GM18526 (cell line): ENCODE data around the gene DIP2A.

Experiments
- POLR2A ChIP-seq: IDR thresholded peaks from 3 replicates; pipeline ENCODE4 v1.6.1; 2011; ENCODE audit not compliant: insufficient read length; ENCODE audit errors: extremely low read depth

DIP2A gene

DNA sequence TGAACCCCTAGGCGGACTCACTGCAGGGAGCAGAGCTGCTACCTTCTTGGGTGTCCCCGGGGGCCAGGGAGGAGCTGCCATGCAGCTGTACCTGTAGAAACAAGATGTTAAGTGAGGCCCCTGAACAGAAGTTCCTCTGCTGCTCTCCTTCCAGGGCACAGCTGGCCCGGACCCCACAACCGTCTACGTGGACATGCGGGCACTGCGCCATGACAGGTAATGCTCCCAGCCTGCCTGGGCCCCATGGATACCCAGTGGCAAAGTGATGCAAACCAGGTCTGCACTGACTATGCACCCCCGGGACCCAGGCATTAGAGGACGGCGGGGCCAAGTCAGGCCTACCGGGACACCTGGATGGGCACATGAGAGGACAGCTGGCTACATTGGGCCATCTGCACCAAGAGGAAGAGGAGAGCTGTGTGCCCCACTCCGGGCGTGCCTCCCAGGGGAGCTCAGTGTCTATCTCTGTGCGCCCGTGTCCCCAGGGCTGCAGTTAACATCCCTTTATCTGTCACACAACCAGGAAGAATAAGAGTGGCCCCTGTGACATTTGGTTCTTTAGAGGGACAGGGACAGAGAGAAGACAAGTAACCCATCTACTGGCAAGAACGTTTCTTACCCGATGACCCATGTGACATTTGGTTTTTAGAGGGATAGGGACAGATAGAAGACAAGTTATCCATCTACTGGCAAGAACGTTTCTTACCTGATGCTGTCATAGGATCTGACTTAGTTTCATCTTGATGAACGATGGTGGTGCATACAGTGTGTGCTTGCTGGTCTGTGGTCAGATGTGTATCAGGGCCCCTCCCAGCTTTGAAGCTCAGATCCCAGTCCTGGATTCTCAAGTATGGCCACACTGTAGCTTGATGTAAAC is 102.1 kb downstream of the DIP2A start:
- no peak for TF ChIP-seq POLR2A

DNA sequence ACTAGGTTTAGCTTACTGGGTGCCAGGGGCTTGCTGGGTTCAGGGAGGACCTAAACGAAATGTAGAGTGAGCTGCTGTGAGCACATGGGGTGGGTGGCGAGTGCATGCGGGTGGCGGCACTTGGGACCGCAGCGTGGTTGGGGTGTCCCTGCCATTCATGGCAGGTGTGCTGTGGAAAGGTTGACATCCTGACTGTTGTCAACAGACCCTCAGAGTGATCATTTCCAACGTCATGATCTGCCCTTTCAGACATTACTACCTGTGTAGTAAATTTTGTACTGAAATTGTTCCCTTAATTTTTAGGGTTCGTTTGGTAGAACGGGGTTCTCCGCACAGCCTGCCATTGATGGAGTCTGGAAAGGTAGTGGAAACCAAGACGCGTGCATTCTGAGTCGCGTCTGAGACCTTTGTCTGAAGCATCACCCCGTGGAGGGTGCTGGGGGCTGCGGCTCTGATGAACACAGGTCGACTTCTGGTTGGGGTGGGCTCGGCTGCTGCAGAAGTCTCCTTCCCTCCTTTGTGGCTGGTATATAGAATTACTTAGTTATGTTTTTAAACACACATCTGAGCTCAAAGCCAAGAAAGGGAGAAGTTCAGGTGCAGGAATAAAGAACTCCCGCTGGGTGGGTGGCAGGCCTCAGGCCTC is 102.9 kb downstream of the DIP2A start:
- no peak for TF ChIP-seq POLR2A

DNA sequence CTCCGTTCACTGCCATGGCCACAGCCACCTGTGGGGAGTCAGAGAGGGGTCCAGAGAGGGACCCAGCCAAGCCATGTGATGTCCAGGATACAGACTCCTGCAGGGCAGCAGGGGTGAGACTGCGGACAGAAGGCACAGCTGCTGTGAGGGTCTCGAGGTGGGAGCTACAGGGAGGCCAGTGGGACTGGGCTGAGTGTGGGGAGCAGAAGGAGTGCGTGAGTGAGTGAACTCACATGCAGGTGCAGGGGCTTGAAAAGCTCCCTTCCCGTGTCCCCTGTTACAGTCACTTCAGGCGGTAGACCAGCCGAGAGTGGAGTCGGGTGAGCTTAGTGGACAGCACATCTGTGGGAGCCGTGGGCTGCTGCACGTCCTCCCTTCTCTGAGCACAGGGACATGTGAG is 103.8 kb downstream of the DIP2A start:
- TF ChIP-seq POLR2A, result no peak

DNA sequence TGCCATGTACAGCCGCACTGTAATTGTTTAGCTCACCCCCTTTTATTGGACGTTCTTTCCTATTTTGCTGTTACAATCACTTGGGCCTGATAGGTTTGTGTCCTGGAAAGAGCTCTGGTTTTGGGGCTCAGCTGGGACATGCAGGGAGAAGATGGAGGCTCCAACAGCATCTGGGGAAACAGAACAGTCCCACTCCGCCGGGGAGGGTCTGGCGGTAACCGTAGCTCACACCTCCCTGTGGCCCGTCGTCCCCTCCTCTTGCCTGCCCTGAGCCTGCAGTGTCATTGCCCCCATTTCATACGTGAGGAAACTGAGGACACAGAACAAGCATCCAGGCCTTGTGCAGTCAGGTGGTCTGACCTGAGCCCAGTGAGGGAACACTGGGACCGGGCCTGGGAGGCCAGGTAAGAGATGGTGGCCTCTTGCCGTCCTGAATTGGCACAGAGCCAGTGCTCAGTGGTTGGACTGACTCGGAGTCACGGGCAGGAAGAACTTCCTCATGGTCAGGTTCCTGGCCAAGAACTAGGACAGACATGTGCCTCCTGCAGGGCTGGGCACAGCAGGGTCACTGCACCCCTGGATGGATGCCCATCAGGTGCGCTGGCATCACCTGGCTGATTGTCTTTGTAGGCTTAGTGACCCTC is 104.4 kb downstream of the DIP2A start:
- no peak for TF ChIP-seq POLR2A

DNA sequence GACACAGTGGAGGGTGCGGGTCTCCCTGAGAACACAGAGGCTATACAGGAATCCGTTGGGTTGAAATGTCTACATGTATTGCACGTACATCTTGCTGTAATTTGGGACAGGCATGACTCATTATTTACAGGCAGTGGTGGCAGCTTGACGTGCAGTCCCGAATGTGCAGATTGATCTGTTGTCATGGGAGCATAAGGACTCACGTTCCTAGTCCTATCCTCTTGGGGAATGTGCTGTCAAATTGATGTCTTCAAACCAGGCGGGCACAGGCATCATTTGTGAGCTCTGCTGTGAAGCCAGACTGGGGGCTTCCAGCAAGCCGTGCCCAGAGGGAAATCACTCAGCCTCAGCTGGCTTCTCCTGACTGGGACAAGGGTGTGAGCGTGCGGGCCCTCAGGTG is 105.7 kb downstream of the DIP2A start:
- no peak for TF ChIP-seq POLR2A

DNA sequence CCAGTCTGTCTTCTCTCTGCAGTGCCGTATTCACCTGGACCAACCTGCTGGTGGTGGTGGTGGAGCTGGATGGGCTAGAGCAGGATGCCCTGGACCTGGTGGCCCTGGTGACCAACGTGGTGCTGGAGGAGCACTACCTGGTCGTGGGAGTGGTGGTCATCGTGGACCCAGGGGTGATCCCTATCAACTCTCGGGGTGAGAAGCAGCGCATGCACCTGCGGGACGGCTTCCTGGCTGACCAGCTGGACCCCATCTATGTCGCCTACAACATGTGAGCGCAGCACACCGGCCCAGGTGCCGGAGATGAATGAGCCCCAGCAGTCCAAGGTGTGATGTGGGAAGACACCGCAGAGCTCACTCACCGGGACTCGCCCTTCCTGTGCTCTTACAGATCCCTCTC is 108.7 kb downstream of the DIP2A start:
- TF ChIP-seq POLR2A, result no peak

DNA sequence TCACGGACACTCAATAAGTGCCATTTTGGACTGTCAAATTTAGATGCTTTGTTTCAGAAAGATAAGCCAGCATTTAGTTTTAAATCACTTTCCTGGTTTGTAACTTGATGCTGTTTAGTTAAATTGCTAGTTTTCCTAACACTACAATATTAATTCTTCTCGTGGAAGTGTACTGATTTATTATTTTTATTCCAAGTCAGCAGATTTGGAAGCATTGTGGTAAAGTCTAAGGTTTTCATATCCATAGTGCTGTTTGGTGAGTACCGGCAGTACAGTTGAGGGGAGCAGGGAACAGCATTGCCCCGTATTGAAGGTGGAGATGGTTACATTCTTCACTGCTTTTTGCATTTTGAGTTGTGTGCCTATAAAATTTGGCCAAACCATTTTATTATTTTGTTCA is 109.9 kb downstream of the DIP2A start:
- no peak for TF ChIP-seq POLR2A

DNA sequence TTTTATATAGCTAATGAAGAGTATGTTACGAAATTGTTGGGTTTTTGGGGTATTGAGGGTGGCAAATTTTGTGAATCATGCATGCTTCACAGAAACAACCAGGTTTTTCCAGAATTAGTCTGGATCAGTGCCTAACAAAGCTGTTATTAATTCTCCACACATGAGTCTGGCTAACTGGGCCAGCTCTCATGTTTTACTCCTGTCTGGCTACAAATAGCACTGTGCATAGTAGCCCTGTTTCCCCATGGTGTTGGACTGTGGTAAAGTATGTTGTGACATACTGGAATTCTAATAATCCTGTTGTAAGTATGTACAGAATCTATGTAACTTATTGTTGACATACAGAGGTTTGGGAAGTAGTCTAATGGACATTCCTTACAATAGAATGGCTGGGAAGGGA is 110.4 kb downstream of the DIP2A start:
- TF ChIP-seq POLR2A, result no peak

DNA sequence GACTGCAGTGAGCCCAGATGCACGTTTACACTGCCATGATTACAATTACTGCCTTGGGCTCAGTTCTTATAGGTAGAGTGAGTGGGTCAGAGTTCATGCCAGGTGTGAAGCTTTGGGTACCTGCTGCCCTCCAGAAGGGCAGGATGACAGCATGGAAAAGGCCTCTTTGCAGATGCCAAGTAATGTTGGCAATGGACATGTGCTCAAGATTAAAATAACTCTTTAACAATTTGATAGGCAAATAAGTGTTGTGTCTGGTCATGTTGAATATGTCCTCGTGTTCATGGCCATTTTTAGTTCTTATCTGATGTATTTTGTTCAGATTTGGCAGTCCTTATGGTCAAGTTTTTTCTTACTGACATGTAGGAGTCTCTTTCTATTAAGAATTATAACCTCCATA is 111.4 kb downstream of the DIP2A start:
- TF ChIP-seq POLR2A, result no peak

DNA sequence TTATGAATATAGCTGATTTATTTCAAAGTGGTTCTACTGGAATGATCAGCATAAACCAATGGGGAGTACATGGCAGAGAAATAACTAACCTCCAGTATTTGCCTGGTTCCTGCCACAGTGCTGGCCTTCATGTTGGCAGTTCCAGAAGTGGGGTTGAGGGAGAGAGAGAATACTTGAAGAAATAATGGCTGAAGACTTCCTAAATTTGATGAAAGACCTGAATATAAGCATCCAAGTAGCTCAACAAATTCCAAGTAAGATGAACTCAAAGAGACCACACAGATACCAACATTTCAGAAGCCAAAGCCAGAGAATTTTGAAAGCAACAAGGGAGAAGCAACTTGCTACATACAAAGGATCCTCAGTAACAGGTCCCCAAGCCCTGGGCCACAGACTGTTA is 111.9 kb downstream of the DIP2A start:
- no peak for TF ChIP-seq POLR2A

DNA sequence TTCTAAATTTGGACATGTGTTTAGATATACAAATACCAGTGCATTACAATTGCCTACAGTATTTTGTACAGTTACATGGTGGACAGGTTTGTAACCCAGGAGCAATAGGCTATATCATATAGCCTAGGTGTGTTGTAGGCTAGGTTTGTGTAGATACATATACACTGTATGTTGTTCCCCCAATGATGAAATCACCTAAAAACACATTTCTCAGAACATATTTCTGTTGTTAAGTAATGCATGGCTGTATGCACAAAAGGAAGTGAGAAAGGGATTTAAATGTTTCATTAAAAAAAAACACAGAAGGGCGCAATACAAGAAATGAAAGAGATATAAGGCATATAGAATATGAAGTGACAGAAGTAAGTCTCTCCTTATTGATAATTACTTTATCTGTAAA is 114.2 kb downstream of the DIP2A start:
- TF ChIP-seq POLR2A, result no peak

DNA sequence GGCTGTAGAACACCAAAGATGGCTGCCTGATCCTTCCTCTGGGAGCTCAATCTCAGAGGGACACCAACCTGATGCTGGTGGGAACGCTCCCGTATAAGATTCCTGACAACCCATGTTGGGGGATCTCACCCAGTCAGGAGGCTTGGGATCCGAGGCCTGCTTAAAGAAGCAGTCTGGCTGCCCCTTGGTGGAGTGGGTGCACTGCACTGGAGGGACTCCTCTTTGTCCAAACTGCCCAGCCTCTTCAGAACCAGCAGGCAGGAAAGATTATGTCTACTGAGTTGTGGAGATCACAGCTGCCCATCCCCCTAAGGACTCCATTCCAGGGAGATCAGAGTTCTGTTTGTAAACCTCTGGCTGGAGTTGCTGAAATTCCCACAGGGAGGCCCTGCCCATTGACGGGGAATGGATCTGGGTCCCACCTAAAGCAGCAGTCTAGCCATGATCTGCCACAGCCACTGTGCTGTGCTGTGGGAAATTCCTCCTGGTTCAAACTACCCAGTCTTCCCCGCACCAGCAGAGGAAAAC is 123.2 kb downstream of the DIP2A start:
- TF ChIP-seq POLR2A, result no peak

DNA sequence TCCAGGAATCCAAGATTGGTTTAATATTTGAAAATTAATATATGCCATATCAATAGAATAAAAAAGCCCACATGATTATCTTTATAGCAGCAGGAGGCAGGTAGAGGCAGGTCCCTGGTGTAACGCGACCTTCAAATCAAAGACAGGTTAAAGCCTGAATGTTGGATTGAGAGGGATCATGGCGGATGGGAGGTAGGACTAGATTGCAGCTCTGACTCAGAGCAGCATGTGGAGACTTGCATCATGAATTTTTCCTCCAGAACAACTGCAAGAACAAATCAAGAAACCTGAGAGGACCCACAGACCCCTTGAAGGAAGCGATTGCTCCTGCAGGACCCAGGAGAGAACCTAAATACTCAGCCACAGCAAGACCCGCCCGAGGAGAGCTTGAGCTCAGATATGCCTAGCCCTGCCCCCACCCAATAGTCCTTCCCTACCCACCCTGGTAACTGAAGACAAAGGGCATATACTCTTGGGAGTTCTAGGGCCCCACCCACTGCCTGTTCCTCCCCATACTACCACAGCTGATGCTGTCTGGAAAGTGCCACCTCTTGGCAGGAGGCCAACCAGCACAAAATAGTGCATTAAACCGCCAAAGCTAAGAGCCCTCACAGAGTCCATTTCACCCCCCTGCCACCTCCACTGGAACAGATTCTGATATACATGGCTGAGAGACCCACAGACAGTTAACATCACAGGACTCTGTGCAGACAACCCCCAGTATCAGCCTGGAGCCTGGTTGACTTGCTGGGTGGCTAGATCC is 126.7 kb downstream of the DIP2A start:
- no peak for TF ChIP-seq POLR2A

DNA sequence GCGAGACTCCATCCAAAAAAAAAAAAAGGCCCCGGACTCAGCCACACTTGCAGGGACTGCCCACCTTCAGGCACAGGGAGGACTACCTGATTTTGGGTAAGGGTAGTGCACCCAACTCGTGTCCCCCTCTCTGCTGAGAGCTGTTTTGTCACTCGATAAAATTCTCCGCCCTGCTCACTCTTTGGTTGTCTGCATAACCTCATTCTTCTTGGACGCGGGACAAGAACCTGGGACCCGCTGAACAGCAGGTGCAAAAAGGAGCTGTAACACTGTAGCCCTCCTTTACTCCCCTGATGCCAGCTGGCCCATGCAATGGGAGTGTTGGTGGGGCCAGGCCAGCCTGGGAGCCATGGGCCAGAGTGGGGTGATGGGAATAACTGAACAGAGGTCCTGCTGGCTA is 135.6 kb downstream of the DIP2A start:
- no peak for TF ChIP-seq POLR2A

DNA sequence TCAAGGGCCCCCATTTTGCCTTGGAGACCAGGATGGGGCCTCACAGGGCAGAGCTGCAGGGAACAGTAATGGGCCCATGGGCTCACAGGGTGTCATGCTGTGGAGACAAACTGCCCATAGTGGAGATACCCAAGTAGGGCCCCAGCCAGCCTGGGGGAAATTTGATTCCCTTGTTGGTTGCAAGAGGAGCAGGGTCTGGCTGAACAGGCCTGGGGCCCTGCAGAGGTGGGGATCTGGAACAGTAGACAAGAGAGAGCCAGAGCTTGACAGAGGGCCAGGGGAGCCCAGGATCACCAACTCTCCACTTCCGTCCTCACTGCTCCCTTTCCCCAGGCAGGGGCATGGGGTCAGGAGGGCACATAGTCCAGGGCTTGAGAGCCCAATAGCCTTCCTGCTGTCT is 137.5 kb downstream of the DIP2A start:
- TF ChIP-seq POLR2A, result no peak
